Sigmoid colon (tissue), 4 donors: ENCODE measurements around the gene ANTXR1.

Experiments
- CTCF ChIP-seq, 4 experiments: fragments of 450-650 bp in 3 of 4; fragments of 200-600 bp in 1 of 4; IDR thresholded peaks; one replicate each; pipeline ENCODE4 v1.5.1; 2016 to 2019; ENCODE audit warnings: antibody characterized with exemption in 4 of 4, mild to moderate bottlenecking in 3 of 4, moderate library complexity in 2 of 4
- EP300 ChIP-seq, 4 donors: sonication (generic); formaldehyde crosslinking; IDR thresholded peaks; one replicate each; pipeline ENCODE4 v1.6.1; 2017; ENCODE audit warnings: antibody characterized with exemption in 4 of 4
- POLR2A ChIP-seq, 2 donors: fragments of 450-650 bp; IDR thresholded peaks; one replicate each; pipeline ENCODE4 v1.6.1; 2016; ENCODE audit warnings: antibody characterized with exemption in 2 of 2, mild to moderate bottlenecking in 2 of 2, moderate library complexity in 2 of 2
- POLR2AphosphoS5 ChIP-seq, 4 donors: sonication (generic); formaldehyde crosslinking; IDR thresholded peaks; one replicate each; pipeline ENCODE4 v1.6.1; 2017; ENCODE audit warnings: antibody characterized with exemption in 4 of 4

- TF ChIP-seq POLR2A (IDR thresholded peaks at IDR 0.05) = no peak
- no peak for TF ChIP-seq CTCF (IDR thresholded peaks at IDR 0.05)
- TF ChIP-seq EP300 (IDR thresholded peaks at IDR 0.05) = no peak
- no peak for TF ChIP-seq POLR2AphosphoS5 (IDR thresholded peaks at IDR 0.05)
Observed at GRCh38 chr2:69133898-69134297, 120.9 kb downstream of the ANTXR1 start.
